Measurements from ENCODE around the gene HAO1.
"Not testable (repeated sequence)": the region's sequence is repeated elsewhere in the genome, so short reads cannot be mapped to it uniquely, and the experiment has no call there.

The HAO1 gene

DNA sequence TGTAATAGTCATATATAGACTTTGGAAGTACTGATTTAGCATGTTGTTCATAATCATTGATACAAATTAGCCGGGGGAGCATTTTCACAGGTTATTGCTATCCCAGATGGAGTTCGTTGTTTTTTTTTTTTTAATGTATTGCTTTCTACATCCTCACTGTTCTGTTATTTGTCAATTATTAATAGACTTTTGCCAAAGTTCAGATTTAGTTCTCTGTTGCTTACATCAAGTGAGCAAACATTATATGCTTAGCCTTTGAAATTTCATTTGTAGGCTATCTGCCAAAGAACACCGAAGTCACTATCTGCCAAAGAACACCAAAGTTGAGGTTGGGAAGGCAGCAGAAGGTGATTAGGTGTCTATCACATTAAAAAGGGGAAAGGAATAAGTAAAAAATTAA lies at the start of gene HAO1:
HAO1 (minus strand) TSS at position 118 of the 400 bp plus-strand sequence; CDS start at position 82, 36 bp downstream.
- no peak for DNase-seq

DNA sequence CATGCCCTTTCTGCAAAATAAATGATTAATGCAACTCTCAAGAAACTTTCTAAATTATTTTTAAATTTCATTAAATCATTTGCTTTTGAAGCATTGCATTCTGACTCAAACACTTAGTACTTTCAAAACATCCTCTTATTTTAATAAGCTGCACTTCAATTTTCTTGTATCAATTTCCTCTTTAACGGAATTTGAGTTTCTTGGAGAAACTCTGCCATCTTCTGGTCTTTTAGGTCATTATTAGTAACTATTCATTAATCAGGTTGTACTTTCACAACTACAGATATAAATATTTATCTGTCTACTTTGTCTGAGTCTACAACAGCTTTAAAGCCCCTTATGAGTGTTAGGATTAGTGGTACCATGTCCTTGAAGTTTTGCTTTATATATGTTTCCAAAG lies 49.1 kb upstream of the HAO1 start:
- no peak for DNase-seq

DNA sequence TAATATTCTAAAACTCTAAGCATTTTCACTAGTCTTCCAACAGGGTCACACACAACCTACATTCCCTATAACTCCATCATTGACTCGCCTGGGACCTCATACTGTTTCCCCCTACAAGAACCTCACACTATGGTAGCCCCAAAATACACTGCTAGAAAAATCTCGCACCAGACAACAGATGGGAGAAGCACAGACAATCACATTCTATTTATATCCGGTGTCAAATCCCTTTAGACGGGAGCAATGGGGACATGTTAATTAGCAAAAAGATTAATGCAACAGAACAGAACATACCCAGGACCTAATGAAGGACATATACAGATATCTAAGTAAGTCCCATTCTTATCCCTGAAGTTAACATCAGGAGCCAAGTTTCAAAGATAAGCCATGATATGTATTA lies 45.7 kb upstream of the HAO1 start:
- DNase-seq, result no peak

DNA sequence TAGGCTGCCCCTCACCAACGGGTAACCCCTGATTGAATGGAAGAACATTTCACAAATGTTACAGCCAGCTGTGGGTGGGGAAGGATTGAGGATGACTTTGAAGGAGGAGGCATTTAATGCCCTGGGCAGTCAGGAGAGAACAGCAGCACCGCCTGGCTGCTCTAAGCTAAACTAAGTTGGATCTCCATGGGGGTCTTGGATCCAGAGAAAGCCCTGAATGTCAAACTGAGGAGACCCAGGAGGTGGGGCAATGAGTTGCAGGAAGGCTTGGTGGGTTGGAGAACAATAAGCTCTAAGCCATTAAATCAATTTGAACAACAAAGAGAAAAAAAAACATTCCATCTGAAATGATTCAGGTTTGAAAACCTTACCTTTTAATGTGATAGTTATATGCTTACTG lies 43.9 kb upstream of the HAO1 start:
- no peak for DNase-seq

DNA sequence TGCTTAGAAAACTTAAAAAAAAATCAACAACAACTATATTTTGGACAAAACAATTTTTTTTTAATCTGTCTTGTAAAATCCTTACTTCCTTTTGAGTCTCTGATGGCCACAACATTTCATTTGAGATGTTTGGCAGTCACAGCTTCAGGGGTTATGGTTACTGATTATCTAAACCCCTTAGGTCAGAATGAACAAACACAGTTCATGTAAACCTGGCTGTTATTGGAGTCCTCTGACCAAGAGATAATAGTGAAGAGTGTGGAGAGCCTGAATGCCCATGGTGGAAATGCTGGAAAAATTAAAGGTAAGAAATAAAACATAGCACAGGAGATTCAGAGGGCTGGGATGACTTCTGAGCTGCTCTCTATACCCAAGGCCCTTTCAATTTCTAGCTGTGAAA lies 41.1 kb upstream of the HAO1 start:
- DNase-seq, result no peak

DNA sequence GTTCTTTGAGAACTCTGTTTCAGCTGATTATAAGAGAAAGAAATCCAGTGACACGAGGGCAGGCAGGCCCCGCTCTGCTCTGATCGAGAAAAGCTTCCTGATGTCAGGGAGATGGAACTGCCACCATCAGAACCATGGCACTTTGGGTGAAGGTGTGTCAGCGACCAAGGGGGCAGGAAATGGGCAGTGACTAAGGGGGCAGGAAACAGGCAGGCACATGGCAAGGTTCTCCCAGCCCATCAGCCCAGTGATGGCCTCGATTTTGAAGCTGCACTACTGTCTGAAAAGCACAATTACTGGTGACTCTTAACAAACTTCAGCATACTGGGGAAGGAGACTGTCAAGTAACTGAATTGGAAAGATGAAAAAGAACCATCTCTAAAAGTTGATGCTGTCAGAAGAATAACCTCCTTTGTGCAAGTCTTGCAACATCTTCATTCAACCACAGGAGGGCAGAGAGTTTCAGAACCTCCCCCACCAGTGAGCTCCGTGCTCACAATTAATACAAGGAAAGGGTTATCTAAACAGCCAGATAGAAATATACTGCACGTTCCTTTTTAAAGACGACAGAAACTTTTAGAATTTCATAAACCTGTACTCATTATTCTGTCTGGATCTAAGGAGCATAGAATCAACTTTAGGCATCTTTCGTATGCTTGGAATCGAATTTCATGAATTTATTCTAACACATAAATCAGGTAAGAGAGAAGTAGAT lies 40.2 kb upstream of the HAO1 start:
- DNase-seq, result peak; percentile 35

DNA sequence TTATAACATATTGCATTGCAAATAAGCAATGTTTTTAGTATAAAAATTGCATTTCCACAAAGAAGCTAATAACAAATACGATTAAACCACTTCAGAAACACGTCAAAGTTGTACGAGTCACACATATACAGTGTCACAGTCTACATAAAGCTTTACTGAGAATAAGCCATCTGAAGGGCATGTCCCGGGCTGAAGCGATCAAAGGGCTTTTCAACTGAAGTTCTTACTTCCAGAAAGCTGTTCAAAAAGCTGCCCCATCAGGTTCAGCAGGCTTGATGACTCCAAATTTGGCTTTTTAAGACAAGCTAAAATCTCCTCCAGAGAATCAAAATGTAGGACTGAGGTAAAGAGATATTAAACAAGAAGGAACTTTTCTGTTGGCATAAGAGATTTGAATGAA lies 37.5 kb upstream of the HAO1 start:
- no peak for DNase-seq

DNA sequence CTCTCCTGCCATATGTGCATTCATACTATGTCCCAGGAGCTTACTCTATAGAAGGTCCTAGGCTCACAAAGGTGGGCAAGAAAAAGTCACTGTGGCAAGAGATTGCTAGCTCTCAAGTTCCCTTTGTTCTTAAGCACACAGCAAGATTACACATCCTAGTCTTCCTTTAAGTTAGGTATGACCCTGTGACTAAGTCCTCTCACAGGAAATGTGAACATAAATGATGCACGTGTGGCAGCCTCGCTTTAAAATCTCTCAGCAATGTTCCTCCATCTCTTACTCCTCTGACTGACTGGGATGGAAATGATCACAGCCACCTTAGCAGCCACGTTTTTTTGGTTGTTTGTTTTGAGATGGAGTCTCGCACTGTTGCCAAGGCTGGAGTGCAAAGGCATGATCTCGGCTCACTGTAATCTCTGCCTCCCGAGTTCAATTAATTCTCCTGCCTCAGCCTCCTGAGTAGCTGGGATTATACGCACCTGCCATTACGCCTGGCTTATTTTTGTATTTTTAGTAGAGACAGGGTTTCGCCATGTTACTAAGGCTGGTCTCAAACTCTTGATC lies 35.7 kb upstream of the HAO1 start:
- no peak for DNase-seq

DNA sequence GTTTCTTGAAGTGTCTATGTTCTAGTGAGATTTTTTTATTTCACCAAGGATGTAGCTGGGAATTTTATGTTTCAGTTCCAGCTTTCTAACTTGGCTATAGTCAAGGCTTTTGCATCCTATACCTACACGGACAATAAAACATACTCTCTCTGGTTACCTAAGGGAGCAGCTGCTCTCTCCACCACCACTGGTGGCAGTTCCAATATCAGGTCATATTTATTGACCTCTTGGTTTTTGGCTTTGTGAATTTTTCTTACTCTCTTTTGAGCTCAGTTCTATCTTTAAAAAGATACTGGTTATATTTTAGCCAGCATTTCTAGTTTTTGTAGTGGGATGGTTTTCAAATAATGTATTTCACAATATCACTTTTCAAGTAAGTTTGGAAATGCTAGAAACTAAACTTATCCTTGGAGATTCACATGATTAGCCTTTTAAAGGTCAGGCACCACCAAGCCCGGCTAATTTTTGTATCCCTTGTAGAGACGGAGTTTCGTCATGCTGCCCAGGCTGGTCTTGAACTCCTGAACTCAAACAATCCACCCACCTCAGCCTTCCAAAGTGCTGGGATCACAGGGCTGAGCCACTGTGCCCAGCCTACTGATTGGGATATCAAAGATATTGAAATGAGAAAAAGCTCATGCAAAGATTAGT lies 34.7 kb upstream of the HAO1 start:
- no peak for DNase-seq

DNA sequence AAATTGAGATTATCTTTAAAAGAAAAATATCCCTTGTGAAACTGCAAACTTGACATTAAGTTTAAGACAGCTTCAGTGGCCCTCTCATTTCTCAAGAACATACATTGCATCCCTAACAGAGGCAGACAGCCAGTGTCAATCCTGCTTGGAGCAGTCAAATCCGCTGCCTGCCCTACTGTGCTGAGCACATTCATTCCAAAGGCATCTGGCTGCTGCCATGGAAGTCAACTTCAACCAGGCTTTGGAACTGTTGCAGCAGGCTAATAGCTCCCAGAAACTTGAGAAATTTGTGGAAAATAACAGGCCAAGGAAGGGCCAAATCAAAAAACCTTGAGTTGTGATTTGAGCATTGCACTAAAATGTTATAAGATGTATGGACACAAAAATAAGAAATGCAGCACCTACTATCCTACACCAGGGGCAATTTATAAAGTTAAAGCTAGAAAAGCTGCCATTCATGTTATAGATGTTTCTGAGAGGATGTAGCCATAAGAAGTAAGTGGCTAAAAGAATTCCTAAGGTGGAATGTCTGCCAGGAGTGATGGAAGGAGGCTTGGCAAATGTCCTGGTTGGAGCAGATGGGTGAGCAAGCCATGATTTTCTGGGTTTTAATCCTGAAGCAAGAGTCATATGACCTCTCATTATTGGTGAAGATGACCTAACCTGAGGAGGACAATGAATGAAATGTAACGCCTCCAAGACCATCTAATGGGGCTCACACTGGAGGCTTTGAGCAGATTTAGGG lies 31.4 kb upstream of the HAO1 start:
- peak; percentile 69 for DNase-seq

DNA sequence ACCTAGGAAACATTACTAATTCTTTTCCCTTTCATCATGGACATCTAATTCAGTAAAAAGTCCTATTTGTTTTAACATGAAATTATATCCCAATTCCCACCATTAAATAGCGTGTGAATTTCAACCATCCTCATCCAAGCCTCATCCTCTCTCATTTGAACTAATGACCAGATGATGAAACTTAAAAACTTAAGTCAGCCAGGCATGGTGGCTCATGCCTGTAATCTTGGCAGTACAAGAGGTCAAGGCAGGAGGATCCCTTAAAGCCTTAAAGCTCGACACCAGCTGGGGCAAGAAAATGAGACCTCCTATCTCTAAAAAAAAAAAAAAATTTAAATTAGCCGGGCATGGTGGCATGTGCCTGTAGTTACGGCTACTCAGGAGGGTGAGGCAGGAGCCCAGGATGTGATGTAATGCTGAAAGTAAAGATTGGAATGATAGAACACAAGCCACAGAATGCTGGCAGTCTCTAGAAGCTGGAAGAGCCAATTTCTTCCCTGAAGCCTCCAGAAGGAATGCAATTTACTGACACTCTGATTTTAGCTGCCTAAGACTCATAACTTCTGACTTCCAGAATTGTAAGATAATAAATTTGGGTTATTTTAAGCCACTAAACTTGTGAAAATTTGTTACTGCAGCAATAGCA lies 27.1 kb upstream of the HAO1 start:
- peak; percentile 67 for DNase-seq

DNA sequence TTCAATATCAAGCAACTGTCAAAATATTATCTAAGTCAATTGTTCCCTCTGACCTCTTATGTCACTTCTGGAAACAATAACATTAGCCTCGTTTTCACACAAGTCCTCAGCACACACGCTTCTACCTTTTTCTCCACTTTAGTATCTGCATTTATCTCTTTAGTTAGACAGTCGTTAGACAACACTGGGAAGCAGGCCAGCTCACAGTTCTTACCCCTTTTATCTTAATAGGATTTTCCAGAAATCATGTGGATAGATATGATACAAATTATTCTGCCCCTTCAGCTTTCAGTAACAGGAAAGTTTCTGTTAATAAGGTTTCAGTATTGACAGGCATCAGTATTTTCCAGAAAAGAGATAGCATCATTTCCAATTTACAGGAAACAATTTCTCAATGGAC lies 25.9 kb upstream of the HAO1 start:
- no peak for DNase-seq

DNA sequence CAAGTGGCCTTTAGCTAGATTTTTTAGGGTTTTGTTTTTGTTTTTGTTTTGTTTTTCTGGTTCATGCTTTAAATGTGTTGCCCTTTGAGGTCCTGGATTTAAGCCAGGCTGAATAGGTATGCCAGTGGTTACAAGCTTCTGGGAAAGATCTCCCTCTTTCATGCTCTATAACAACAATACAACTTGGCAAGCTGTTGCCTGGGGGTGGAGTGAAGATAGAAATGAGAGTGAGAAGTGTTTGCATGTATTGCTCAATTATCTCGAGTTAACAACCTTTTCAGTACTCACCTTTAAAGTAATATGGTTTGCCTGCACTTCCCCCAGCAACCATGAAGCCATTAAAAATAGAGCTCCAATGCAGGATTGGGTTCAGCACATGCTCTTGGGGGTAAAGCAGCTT lies 19.2 kb upstream of the HAO1 start:
- DNase-seq, result no peak

DNA sequence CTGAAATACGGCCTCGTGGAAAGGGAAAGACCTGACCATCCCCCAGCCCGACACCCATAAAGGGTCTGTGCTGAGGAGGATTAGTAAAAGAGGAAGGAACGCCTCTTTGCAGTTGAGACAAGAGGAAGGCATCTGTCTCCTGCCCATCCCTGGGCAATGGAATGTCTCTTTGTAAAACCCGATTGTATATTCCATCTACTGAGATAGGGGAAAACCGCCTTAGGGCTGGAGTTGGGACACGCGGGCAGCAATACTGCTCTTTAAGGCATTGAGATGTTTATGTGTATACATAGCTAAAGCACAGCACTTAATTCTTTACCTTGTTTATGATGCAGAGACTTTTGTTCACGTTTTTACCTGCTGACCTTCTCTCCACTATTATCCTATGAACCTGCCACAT lies 16.3 kb upstream of the HAO1 start:
- not testable (repeated sequence) for DNase-seq

DNA sequence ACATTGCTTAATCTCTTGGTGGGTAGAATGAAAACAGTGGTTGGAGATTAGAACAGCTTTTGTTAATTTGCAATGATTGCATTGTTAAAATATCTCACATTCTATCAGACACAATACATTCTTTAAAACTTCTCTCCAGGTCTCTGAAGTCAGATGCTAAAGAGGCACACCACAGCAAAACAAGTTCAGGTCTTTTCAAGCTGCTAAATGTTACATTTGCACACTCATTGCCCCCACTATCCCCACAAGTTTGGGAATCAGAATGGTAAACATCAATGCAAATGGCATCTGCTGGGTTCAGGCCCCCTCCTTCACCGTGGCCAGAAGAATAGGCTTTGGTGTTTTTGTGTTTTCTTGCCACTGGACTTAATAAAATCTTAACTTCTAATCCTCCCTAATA lies 10.1 kb upstream of the HAO1 start:
- DNase-seq, result no peak

DNA sequence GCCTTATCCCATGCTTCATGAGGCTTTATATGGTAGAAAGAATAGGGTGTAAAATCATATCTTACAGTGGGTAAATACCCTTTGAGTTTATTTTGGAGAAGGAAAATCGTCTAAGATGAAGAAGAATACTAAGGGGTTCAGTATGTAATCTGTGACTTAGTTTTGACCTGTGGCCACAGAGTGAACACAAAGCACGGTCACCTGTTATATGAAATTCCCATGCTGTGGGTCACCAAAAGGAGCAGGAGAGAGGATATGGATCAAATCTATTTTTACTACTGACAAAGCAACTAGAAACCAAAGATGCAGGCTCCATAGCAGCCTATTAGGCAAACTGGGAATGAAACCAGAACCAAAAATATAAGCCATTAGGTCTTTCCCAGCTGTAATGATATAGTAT lies 3.6 kb upstream of the HAO1 start:
- no peak for DNase-seq

DNA sequence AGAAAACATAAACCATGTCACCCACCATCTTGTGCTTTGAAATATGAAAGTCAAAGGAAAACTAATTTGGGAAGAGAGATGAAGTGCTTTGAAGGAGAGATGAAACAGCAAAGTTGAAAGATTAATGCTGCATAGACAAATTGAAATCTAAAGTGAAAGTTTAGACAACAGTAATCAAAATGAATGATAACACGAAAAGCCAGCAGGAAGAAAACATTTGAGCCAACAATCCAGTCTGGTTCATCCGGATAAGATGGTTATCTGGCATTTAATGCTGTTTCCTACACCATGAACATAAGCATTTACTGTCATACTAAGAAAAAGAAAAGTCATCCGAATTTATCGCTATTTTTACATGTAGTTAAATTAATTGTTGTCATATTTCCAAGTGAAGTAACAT lies 595 bp downstream of the HAO1 start:
- no peak for DNase-seq

DNA sequence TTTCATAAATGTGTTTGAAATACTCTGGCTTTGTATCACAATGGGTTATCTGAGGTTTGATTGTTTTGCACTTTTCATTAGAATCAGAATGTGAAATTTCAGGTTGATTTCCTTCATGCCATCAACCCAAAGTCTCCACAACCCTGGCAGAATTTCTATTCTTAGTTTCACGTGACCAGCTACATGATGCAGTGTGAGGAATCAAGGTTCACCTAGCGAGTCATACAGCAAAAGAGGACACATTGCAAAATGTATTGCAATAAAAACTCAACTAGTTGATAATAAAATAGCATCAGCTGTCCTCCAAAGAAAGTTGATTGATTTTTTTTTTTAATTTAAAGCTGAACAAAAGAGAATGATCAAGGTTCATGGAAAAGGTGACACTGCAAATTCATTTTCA lies 2.2 kb downstream of the HAO1 start:
- DNase-seq, result no peak

DNA sequence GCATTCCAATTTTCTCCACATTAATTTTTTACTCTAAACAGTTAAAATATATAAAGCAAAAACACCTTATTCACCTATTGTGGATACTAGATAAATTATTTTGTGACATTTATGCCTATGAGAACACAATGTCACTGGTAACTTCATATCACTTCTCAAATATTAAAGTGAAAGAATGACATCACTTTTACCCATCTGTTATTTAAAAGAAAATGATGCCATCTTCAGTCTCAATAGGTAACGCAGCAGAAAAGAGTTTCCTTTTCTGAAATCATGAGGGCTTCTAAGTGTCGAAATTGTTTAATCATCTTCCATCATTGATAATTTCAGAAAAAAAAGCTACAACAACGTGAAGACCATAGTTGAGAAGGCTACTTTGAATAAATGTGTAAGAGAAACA lies 2.9 kb downstream of the HAO1 start:
- DNase-seq, result no peak

DNA sequence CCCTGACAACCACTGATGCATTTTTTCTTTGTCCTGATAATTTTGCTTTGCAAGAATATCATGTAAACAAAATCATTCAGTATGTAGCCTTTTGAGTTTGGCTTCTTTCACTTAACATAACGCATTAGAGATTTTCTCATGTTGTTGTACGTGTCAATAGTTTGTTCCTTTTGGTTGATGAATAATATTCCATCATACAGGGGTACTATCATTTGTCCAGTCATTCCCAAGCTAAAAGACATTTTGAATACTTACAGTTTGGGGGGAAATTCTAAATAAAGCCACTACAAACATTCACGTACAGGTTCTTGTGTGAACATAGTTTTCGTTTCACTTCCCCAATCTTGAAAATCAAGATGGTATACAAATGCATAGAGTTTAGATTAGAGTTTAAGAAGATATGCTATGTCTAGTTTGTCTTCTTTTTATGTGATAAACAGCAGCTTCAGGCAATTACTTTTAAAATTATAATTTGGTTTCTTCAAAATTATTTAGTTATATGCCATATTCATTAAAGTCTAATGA lies 5.2 kb downstream of the HAO1 start:
- no peak for DNase-seq

DNA sequence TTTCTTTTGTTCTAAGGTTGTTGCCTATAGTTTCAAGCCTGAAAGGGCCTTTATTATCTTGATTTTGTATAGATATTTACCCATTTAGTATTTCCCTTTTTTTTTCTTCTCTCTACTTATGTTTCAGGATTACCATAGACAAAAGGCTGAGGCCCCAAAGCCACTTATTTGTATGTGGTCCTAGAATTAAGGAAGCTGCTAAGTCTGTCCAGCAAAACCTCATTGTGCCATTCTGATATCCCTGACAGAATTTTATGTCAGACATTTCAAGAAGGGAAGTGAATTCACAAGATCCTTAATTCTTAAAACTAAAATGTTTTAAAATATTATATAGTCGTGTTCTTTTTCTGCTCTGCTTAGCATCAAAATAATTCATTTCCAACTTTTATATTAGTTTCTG lies 6.9 kb downstream of the HAO1 start:
- DNase-seq, result no peak

DNA sequence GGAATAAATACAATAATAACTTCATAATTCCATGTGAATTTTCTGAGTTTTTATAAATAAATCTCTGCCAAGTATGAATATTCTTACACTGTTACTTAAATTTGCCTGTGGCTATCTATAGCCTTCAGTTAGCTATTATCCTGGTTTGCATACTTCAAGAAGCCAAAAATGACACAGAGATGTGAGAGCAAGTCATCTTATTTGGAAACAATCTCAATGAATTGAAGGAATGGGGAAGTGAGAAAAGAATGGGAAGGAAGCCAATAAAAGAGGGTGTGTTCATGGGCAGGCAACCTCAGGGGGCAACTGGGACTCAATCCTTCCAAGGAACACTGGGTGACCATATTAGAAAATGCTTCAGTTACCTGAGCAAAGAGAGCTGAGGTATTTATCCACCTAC lies 9.9 kb downstream of the HAO1 start:
- no peak for DNase-seq

DNA sequence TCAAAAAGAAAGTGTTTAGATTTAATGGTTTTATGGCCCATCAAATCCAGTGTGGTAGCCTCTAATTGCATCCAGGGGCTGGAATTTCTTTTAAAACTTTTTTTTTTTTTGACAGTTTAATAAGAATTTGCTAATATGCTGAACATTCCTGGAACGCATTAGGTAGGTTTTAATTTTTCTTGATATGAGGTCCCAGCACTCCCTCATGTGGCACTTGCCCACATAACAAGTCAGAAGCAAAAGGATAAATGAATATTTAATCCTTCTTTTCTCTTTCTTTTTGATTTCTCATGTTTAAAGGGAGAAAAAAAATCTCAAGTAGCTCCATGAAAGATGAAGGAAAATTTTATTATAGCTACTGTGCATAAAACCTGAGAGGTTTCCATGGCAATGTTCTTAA lies 13.5 kb downstream of the HAO1 start:
- DNase-seq, result peak; percentile 50

All from fibroblast of upper back skin (primary cell).